K562 (cell line): ENCODE data around the gene ZNF780B.

Source experiments
- ELF1 ChIP-seq: fragments of 200-800 bp; sonication (Bioruptor generic); IDR thresholded peaks from 2 replicates; pipeline ENCODE4 v1.6.1; 2016; ENCODE audit warnings: missing genetic modification characterization, missing compliant biosample characterization
- HDAC2 ChIP-seq: fragments of 450-650 bp; IDR thresholded peaks from 2 replicates; pipeline ENCODE4 v1.6.1; 2016; ENCODE audit warnings: mild to moderate bottlenecking
- NBN ChIP-seq: fragments of 450-650 bp; IDR thresholded peaks from 2 replicates; pipeline ENCODE4 v1.6.1; 2016; ENCODE audit warnings: low read depth, mild to moderate bottlenecking
- NR2C1 ChIP-seq, 2 experiments: fragments of 450-650 bp; IDR thresholded peaks; 2 replicates each; pipeline ENCODE4 v1.6.1; 2017; ENCODE audit warnings: mild to moderate bottlenecking in 2 of 2, antibody characterized with exemption in 1 of 2, inconsistent platforms in 1 of 2, missing compliant biosample characterization in 1 of 2, missing genetic modification characterization in 1 of 2
- POLR2A ChIP-seq: fragments of 450-650 bp; conservative IDR thresholded peaks from 2 replicates; pipeline ENCODE4 v1.6.1; 2016
- RAD21 ChIP-seq, 2 experiments: fragments of 250-450 bp in 1 of 2; fragments of 450-650 bp in 1 of 2; sonication (Bioruptor Pico) in 1 of 2; formaldehyde crosslinking in 1 of 2; IDR thresholded peaks in 1 of 2; conservative IDR thresholded peaks in 1 of 2; 2 replicates each; pipeline versions ENCODE4 v1.4.0 to v1.8.0; 2020 to 2022; ENCODE audit warnings: mild to moderate bottlenecking in 2 of 2, moderate library complexity in 1 of 2

DNA sequence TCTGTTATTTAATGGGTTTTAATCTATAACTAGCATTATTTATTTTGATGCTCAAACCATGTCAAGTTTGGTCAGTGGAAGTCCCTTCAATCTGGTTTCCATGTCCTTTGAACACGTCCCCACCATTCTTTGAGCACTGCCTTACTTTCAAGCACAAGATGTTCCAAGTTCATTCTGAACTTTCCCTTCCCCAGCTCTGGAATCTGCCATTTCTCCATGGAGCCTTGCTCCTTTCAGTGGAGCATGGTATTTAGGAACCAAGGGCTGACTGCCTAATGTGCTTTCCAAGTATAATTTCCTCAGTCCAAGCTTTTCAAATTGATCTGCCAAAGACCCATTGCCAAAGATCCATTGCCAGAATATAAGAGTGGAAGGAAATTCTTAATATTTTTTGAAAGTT is 60.2 kb downstream of the ZNF780B start:
- TF ChIP-seq ELF1 (tag), result no peak
- TF ChIP-seq RAD21 (CRISPR knock-in tag; conservative IDR thresholded peaks at IDR 0.05 in 1 of 2, IDR thresholded peaks at IDR 0.05 in 1 of 2), result no peak
- TF ChIP-seq NR2C1 (IDR thresholded peaks at IDR 0.05), result no peak
- TF ChIP-seq NR2C1 (tag; IDR thresholded peaks at IDR 0.05), result no peak
- no peak for TF ChIP-seq HDAC2
- TF ChIP-seq POLR2A, result no peak
- TF ChIP-seq NBN, result no peak
